GM23248 (cell line): ENCODE data around the gene LIMD2.

Experiments
- EZH2 ChIP-seq: fragments of 200-600 bp; sonication (generic); IDR thresholded peaks from 2 replicates; pipeline ENCODE4 v1.6.1; 2018; ENCODE audit warnings: antibody characterized with exemption, mild to moderate bottlenecking; ENCODE audit not compliant: insufficient read depth, poor library complexity, severe bottlenecking
- EZH2phosphoT487 ChIP-seq: fragments of 200-600 bp; sonication (generic); IDR thresholded peaks from 2 replicates; pipeline ENCODE4 v1.6.1; 2018; ENCODE audit warnings: antibody characterized with exemption, moderate library complexity, mild to moderate bottlenecking, low read depth; ENCODE audit not compliant: insufficient read depth

DNA sequence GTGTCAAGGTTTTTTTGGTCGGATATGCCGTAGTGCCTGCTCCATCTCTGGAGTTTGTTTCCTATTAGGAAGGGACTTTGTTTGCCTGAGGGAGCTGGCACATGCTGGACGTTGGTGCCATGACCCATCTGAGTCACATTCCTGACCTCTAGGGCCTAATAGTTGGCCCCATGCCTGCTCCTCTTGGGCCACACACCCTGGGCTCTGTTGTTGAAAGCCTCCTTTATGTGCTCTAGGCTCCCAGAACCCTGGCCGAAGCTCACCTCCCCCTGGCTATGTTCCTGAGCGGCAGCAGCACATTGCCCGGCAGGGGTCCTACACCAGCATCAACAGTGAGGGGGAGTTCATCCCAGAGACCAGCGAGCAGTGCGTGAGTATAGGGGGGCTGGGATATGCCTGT, 18.4 kb downstream of the LIMD2 start:
- no peak for TF ChIP-seq EZH2
- TF ChIP-seq EZH2phosphoT487: no peak
